ENCODE measurements around the gene COL24A1. TPM values are rescaled to one million over a fixed set of nuclear protein-coding genes. Genes with fewer than 3 reads are reported as not detected.
"Not testable (repeated sequence)": the region's sequence is repeated elsewhere in the genome, so short reads cannot be mapped to it uniquely, and the experiment has no call there.

The COL24A1 gene
- total RNA-seq, 2 experiments from 2014 or later: not detected

DNA sequence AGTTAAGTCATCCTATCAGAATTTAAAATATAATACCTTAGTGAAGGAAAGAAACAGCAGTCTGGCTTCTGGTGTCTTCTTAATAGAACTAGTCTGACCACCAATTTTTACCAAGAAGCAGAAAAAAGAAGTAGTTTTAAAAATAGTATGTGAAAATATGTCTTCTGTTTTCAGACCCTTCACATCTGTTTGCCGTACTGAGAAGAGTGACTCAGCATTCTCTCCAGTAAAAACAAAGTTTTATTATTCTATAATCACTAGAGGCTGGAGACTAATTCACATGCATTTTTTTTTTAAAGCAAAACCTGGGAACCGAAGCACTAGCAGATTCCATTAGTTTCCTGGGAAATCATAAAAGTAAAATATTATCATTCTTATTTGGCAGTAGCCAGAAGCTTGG lies 163.8 kb downstream of the COL24A1 start:
- ChIA-PET CTCF (no interaction called here), POLR2A (no interaction called here)
- H3K4me3 Mint-ChIP-seq: no peak overlapping the region
- DNase-seq: no peak
- H3K27me3 Mint-ChIP-seq: no peaks in the 10 kb centered on the region
- intact Hi-C loops (cut with micrococcal nuclease): no loop called here
- no peak overlapping the region for H3K27ac Mint-ChIP-seq
- H3K36me3 Mint-ChIP-seq: no peaks in the 10 kb centered on the region
- no peaks in the 10 kb centered on the region for H3K9me3 Mint-ChIP-seq
- H3K4me1 Mint-ChIP-seq (ENCODE audit: low read depth): no peaks in the 10 kb centered on the region

DNA sequence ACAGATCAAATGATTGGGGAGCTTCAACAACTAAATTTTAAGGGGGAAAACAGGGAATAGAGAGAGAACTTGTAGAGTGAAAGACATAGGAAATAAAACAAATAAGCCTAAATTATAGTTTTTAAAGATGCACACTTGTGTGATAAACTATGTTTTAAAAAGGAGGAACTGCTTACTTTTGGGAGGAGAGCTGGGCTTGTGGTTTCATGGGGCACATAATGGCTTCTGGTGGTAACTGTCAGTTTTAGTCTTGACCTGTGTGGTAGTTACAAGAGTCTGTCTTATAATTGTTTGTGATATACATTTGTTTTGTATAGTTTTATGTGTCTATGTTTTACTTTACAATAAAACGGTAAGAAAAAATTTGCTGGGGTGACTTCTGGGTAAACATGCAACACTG lies 165.3 kb downstream of the COL24A1 start:
- ChIA-PET CTCF (no interaction called here), POLR2A (no interaction called here)
- Mint-ChIP-seq H3K27me3 (no peaks in the 10 kb centered on the region), H3K36me3 (no peaks in the 10 kb centered on the region), H3K27ac (no peak overlapping the region), H3K4me1 (ENCODE audit: low read depth) (no peaks in the 10 kb centered on the region), H3K9me3 (no peaks in the 10 kb centered on the region), H3K4me3 (no peak overlapping the region)
- intact Hi-C loops (cut with micrococcal nuclease): no loop called here
- DNase-seq: no peak

DNA sequence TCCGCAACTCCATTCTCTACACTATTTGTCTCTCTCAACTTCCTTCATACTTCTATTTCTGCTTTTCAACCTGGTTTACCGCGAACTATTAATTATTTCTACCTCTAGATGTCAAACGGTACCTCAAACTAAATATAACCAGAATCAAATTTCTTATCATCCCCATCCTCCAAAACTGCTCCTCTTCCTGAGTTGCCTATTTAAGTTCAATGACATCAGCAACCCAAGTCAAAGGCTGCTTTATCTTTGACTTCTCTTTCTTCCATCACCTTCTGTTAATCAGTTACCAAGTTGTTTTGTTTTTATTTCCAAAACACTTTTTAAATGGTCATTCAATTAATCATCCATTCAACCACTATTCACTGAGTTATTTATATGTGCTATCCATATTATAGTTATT lies 171.9 kb downstream of the COL24A1 start:
- Mint-ChIP-seq H3K36me3 (no peaks in the 10 kb centered on the region), H3K27ac (no peak overlapping the region), H3K27me3 (no peaks in the 10 kb centered on the region), H3K9me3 (no peaks in the 10 kb centered on the region), H3K4me3 (no peak overlapping the region), H3K4me1 (ENCODE audit: low read depth) (no peaks in the 10 kb centered on the region)
- intact Hi-C loops (cut with micrococcal nuclease): no loop called here
- ChIA-PET POLR2A (no interaction called here), CTCF (no interaction called here)
- DNase-seq: no peak

DNA sequence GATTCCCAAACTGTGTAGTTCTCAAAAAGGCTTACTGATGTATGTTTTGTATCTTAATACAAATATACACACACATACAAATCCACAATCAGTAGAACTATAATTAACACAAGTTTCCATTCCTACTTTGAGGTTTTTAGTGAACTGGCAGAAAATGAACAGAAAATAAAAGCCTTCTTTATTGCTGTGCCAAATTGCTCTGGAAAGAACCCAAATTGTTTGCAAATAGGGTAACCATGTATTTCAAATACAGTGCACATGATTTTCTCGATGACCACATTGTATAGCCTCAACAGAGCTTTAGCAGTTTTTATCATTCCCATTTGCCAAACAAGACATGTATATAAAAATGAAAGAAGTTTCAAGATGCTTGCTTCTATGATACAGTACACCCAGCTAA lies 173.3 kb downstream of the COL24A1 start:
- POLR2A ChIA-PET: no interaction called here
- DNase-seq: no peak
- CTCF ChIA-PET: no interaction called here

DNA sequence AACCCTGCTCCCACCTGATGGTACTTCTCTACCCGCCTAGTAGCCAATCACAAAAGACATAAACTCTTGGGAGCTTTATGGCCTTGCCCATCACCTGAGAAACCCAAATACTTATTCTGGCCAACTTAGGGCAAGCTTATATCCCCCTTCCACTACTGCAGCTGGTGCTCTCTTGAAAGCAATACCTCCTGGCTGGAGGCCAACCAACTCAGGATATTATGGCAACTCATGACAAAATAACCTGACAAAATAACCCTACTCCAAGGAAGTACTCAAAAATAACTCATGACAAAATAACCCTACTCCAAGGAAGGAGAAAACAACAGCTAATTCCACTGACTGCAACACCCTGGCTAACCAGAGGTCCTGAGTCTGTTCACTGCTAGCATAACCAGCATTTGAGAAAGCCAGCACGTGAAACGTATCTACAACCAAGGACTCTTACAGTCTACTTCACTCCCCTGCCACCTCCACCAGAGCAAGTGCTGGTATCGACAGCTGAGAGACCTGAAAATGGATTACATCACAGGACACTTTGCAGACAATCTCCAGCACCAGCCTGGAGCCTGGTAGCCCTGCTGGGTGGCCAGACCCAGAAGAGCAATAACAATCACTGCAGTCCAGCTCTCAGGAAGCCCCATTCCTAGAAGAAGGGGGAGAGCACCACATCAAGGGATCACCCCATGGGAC lies 179.9 kb downstream of the COL24A1 start:
- H3K4me3 Mint-ChIP-seq: no peak overlapping the region
- H3K4me1 Mint-ChIP-seq (ENCODE audit: low read depth): no peaks in the 10 kb centered on the region
- peaks cover 5% of the 10 kb centered on the region for H3K9me3 Mint-ChIP-seq
- ChIA-PET POLR2A (no interaction called here), CTCF (interaction anchor here (0.6 to 0.7 kb wide), 2 partner anchors 62 to 507 kb away, joined by 3 read pairs; no protein-coding TSS in a partner anchor)
- no peak overlapping the region for H3K27ac Mint-ChIP-seq
- no peak for DNase-seq
- intact Hi-C loops (cut with micrococcal nuclease): no loop called here
- H3K27me3 Mint-ChIP-seq: no peaks in the 10 kb centered on the region
- no peaks in the 10 kb centered on the region for H3K36me3 Mint-ChIP-seq

More for the DNA sequence above, 173.3 kb downstream of the COL24A1 start:
- H3K4me3 Mint-ChIP-seq: no peak overlapping the region
- H3K36me3 Mint-ChIP-seq: no peaks in the 10 kb centered on the region
- H3K27ac Mint-ChIP-seq: no peak overlapping the region
- intact Hi-C loops (cut with micrococcal nuclease): no loop called here
- no peaks in the 10 kb centered on the region for H3K4me1 Mint-ChIP-seq (ENCODE audit: low read depth)
- H3K27me3 Mint-ChIP-seq: no peaks in the 10 kb centered on the region
- no peaks in the 10 kb centered on the region for H3K9me3 Mint-ChIP-seq

DNA sequence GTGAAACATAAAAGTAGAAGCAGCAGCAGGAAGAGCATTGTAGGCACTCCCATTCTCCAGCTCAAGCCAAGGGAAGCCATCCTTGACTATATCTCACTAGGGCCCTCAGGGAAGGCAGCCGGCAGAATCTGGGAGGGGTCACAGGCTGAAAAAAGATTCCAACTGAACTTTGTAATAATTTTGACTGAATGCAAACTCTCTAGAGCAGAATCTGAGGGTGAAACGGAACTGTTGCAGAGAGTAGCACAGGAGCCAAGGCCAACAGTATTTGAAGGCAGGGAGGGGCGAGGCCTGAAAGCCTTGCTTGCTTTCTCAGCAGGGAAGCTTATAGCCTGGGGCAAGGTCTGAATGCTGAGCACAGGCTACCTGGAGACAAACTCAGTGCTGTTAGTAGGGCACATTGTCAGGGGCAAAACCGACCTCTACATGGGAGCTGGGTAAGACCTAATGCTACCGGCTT lies 180.6 kb downstream of the COL24A1 start:
- intact Hi-C loops (cut with micrococcal nuclease): no loop called here
- CTCF ChIA-PET: interaction anchor here (0.6 to 0.7 kb wide), 2 partner anchors 63 to 507 kb away, joined by 3 read pairs; no protein-coding TSS in a partner anchor

DNA sequence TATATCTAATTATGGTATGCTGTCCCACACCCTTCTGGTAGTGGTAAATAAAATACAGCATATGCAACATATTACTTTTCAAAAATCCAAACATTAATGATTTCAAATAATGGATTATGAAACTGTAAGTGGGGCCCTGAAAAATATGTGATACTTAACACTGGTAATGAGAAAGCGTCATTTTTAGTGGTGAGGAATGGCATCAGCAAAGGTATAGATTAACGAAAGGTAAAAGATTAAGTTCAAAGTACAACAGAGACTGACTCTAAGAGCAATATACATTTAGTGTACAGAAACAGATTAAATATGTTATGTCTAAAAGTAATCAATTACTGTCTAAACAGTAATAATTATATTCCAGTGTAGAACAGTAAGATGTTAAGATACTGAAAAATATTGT lies 194.1 kb downstream of the COL24A1 start:
- ChIA-PET POLR2A (no interaction called here), CTCF (no interaction called here)
- H3K4me3 Mint-ChIP-seq: no peak overlapping the region
- intact Hi-C loops (cut with micrococcal nuclease): no loop called here
- H3K27ac Mint-ChIP-seq: no peak overlapping the region
- no peak for DNase-seq
- no peaks in the 10 kb centered on the region for H3K9me3 Mint-ChIP-seq
- H3K27me3 Mint-ChIP-seq: no peaks in the 10 kb centered on the region
- H3K36me3 Mint-ChIP-seq: no peaks in the 10 kb centered on the region
- no peaks in the 10 kb centered on the region for H3K4me1 Mint-ChIP-seq (ENCODE audit: low read depth)

More for the DNA sequence above, 180.6 kb downstream of the COL24A1 start:
- POLR2A ChIA-PET: no interaction called here
- no peak for DNase-seq
- Mint-ChIP-seq H3K27ac (no peak overlapping the region), H3K4me1 (ENCODE audit: low read depth) (no peaks in the 10 kb centered on the region), H3K4me3 (no peak overlapping the region), H3K27me3 (no peaks in the 10 kb centered on the region), H3K9me3 (peaks cover 5% of the 10 kb centered on the region), H3K36me3 (no peaks in the 10 kb centered on the region)

DNA sequence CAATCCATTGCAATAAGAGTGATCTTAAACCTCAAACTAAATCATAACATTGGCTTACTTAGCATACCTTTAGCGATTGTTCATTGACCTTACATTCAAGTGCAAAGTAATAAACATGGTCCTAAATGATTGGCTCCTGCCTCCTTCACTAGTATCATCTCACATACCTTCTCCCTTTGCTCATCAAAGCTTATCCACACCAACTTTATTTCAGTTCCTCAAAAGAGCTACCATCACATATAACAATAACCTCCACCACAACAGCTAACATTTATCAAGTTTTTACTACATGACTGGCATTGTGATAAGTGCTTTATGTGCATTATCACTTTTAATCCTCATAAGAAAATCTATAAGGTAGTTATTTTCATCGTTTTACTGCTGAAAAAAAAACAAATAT lies 198.8 kb downstream of the COL24A1 start:
- CTCF ChIA-PET: no interaction called here

DNA sequence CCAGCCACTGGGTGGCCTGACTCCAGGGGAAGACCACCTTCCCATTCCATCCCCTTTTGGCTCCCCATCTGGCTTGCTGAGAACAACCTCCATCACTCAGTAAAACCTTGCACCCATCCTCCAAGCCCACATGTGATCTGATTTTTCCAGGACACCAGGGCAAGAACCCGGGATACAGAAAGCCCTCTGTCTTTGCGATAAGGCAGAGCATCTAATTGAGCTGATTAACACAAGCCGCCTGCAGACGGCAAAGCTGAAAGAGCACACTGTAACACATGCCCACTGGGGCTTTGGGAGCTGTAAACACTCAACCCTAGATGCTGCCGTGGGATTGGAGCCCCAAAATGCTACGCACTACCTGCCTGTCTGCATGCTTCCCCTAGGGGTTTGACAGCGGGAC lies 201.4 kb downstream of the COL24A1 start:
- H3K4me1 Mint-ChIP-seq (ENCODE audit: low read depth); POLR2A ChIA-PET; CTCF ChIA-PET; H3K36me3 Mint-ChIP-seq; H3K4me3 Mint-ChIP-seq; H3K27ac Mint-ChIP-seq; intact Hi-C loops (cut with micrococcal nuclease); H3K9me3 Mint-ChIP-seq; H3K27me3 Mint-ChIP-seq; DNase-seq: not testable (repeated sequence)

More for the DNA sequence above, 198.8 kb downstream of the COL24A1 start:
- Mint-ChIP-seq H3K9me3 (no peaks in the 10 kb centered on the region), H3K36me3 (no peaks in the 10 kb centered on the region), H3K27ac (no peak overlapping the region), H3K27me3 (no peaks in the 10 kb centered on the region), H3K4me1 (ENCODE audit: low read depth) (no peaks in the 10 kb centered on the region), H3K4me3 (no peak overlapping the region)
- no peak for DNase-seq
- POLR2A ChIA-PET: no interaction called here
- intact Hi-C loops (cut with micrococcal nuclease): no loop called here

DNA sequence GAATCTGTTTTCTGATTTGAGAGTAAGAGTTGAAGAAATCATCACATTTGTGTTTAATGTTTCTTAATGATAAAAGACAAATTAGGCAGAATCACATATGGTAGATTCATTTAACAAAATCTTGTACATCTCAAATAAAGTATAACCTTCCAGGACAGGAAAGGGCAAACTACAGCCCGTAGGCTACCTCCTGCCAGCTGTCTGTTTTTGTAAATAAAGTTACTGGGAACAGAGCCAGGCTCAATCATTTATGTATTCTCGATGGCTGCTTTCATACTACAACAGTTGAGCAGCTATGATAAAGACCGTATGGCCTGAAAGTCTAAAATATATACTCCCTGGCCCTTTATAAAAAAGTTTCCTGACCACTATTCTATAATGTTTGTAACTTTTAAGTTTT lies 204.1 kb downstream of the COL24A1 start:
- ChIA-PET POLR2A (no interaction called here), CTCF (no interaction called here)
- H3K9me3 Mint-ChIP-seq: no peaks in the 10 kb centered on the region
- H3K4me1 Mint-ChIP-seq (ENCODE audit: low read depth): no peaks in the 10 kb centered on the region
- DNase-seq: no peak
- H3K4me3 Mint-ChIP-seq: no peak overlapping the region
- intact Hi-C loops (cut with micrococcal nuclease): no loop called here
- H3K27ac Mint-ChIP-seq: no peak overlapping the region
- H3K36me3 Mint-ChIP-seq: no peaks in the 10 kb centered on the region
- H3K27me3 Mint-ChIP-seq: no peaks in the 10 kb centered on the region

DNA sequence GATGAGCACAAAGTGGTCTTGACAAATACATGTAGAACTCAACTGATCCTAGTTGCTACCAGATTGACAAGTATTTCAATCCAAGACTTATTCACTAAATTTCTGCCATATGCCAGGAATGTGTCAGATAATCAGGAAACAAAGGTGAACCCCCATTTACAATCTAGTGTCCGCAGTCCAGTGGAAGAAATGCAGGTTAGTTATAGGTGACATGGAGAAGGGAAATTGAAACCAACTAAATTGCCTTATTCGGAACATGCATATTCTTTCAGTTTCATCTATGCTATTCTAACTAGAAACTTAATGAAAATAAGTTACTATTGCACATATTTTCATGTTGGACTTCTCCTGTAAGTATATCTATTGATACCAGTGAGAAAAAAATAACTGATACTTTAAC lies 209.4 kb downstream of the COL24A1 start:
- no peaks in the 10 kb centered on the region for H3K4me1 Mint-ChIP-seq (ENCODE audit: low read depth)
- ChIA-PET POLR2A (no interaction called here), CTCF (no interaction called here)
- no peak overlapping the region for H3K4me3 Mint-ChIP-seq
- no peak for DNase-seq
- no peaks in the 10 kb centered on the region for H3K9me3 Mint-ChIP-seq
- no peaks in the 10 kb centered on the region for H3K27me3 Mint-ChIP-seq
- H3K36me3 Mint-ChIP-seq: no peaks in the 10 kb centered on the region
- no peak overlapping the region for H3K27ac Mint-ChIP-seq
- intact Hi-C loops (cut with micrococcal nuclease): no loop called here

DNA sequence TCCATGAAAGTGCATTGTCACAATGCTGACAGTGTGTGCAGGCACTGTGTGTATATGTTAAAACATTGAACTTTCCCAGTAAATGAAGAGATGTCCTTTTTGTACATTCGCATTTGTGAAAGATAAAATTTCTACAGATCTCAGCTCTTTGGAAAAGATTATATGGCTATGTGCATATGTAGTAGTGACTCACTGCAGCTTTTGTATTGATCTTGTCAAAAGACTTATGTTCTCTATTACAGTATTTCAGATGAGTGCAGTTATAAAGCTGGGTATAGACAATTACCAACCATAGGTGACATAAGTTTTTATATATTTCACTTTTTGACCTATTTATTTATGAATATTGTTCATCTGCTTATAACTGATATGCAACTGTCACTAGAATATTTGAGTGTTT lies 212.6 kb downstream of the COL24A1 start:
- CTCF ChIA-PET: no interaction called here
- intact Hi-C loops (cut with micrococcal nuclease): no loop called here
- POLR2A ChIA-PET: no interaction called here
- no peak overlapping the region for H3K4me3 Mint-ChIP-seq
- H3K27ac Mint-ChIP-seq: no peak overlapping the region
- DNase-seq: no peak
- H3K9me3 Mint-ChIP-seq: no peaks in the 10 kb centered on the region
- no peaks in the 10 kb centered on the region for H3K36me3 Mint-ChIP-seq
- no peaks in the 10 kb centered on the region for H3K4me1 Mint-ChIP-seq (ENCODE audit: low read depth)
- no peaks in the 10 kb centered on the region for H3K27me3 Mint-ChIP-seq

DNA sequence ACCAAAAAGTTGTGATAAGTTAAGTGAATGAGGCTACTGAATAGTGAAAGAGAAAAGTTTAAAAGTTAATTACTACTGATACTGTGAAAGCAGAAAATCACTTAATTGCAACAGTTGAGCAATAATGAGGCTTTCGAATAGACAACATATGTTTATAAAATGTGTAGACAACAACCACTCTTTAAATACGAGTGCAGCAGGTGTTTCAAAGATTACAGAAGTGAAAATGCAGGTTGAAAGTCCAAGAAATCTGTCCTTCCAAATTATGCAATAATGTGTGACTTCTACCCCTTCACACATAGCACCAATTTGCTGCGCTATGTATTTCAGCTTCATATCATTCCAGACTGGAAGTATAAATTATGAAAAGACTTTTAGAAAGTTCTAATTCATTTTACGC lies 213.0 kb downstream of the COL24A1 start:
- no peak for DNase-seq
- Mint-ChIP-seq H3K27ac (no peak overlapping the region), H3K9me3 (no peaks in the 10 kb centered on the region), H3K4me3 (no peak overlapping the region), H3K36me3 (no peaks in the 10 kb centered on the region), H3K4me1 (ENCODE audit: low read depth) (no peaks in the 10 kb centered on the region), H3K27me3 (no peaks in the 10 kb centered on the region)
- POLR2A ChIA-PET: no interaction called here
- CTCF ChIA-PET: no interaction called here
- intact Hi-C loops (cut with micrococcal nuclease): no loop called here
